ENCODE measurements around the gene SLC19A2. TPM values are rescaled to one million over a fixed set of nuclear protein-coding genes. Genes with fewer than 3 reads are reported as not detected.
A peak's percentile ranks its signal among the peaks of the same experiment; 100 is the strongest.

Gene SLC19A2
- polyA plus RNA-seq, 3 donors, result 14.5 to 23.2 (median 19.5) TPM

GRCh38 chr1:169484683-169485430, 887 bp downstream of the SLC19A2 start:
- peak in 4 of 11 donors; percentile 25 to 45 (median 41) for DNase-seq (ENCODE audit: extremely low read depth in 1 of 11, low read depth in 9 of 11, low spot score in 4 of 11)

GRCh38 chr1:169484101-169484500, 1.6 kb downstream of the SLC19A2 start:
- DNase-seq (ENCODE audit: extremely low read depth in 1 of 11, low read depth in 9 of 11, low spot score in 4 of 11), result no peak

- peak in 5 of 11 donors; percentile 34 to 70 (median 46) for DNase-seq (ENCODE audit: extremely low read depth in 1 of 11, low read depth in 9 of 11, low spot score in 4 of 11)
Measured at GRCh38 chr1:169483500-169483966, 2.2 kb downstream of the SLC19A2 start.

GRCh38 chr1:169479363-169480066, 6.2 kb downstream of the SLC19A2 start:
- no peak for DNase-seq (ENCODE audit: extremely low read depth in 1 of 11, low read depth in 9 of 11, low spot score in 4 of 11)

- no peak for DNase-seq (ENCODE audit: extremely low read depth in 1 of 11, low read depth in 9 of 11, low spot score in 4 of 11)
Measured at GRCh38 chr1:169478094-169478672, 7.6 kb downstream of the SLC19A2 start.

- DNase-seq (ENCODE audit: extremely low read depth in 1 of 11, low read depth in 9 of 11, low spot score in 4 of 11), result no peak
Measured at GRCh38 chr1:169475806-169476387, 9.8 kb downstream of the SLC19A2 start.

GRCh38 chr1:169474302-169474995, 11.3 kb downstream of the SLC19A2 start:
- no peak for DNase-seq (ENCODE audit: extremely low read depth in 1 of 11, low read depth in 9 of 11, low spot score in 4 of 11)

- no peak for DNase-seq (ENCODE audit: extremely low read depth in 1 of 11, low read depth in 9 of 11, low spot score in 4 of 11)
Measured at GRCh38 chr1:169473347-169473746, 12.4 kb downstream of the SLC19A2 start.

GRCh38 chr1:169472738-169473137, 13.0 kb downstream of the SLC19A2 start:
- DNase-seq (ENCODE audit: extremely low read depth in 1 of 11, low read depth in 9 of 11, low spot score in 4 of 11), result no peak

GRCh38 chr1:169468982-169469381, 16.8 kb downstream of the SLC19A2 start:
- DNase-seq (ENCODE audit: extremely low read depth in 1 of 11, low read depth in 9 of 11, low spot score in 4 of 11), result no peak

GRCh38 chr1:169466259-169467230, 19.2 kb downstream of the SLC19A2 start:
- no peak for DNase-seq (ENCODE audit: extremely low read depth in 1 of 11, low read depth in 9 of 11, low spot score in 4 of 11)

GRCh38 chr1:169465281-169465680, 20.5 kb downstream of the SLC19A2 start:
- no peak for DNase-seq (ENCODE audit: extremely low read depth in 1 of 11, low read depth in 9 of 11, low spot score in 4 of 11)

GRCh38 chr1:169462385-169462784, 23.4 kb downstream of the SLC19A2 start:
- DNase-seq (ENCODE audit: extremely low read depth in 1 of 11, low read depth in 9 of 11, low spot score in 4 of 11), result no peak

- DNase-seq (ENCODE audit: extremely low read depth in 1 of 11, low read depth in 9 of 11, low spot score in 4 of 11), result no peak
Measured at GRCh38 chr1:169461390-169462000, 24.2 kb downstream of the SLC19A2 start.

GRCh38 chr1:169460191-169460833, 25.4 kb downstream of the SLC19A2 start:
- DNase-seq (ENCODE audit: extremely low read depth in 1 of 11, low read depth in 9 of 11, low spot score in 4 of 11), result no peak

- no peak for DNase-seq (ENCODE audit: extremely low read depth in 1 of 11, low read depth in 9 of 11, low spot score in 4 of 11)
Measured at GRCh38 chr1:169457443-169457842, 28.3 kb downstream of the SLC19A2 start.

- DNase-seq (ENCODE audit: extremely low read depth in 1 of 11, low read depth in 9 of 11, low spot score in 4 of 11), result no peak
Measured at GRCh38 chr1:169456029-169456428, 29.7 kb downstream of the SLC19A2 start.
